ENCODE results near the gene MAP3K5. TPM values are rescaled to one million over a fixed set of nuclear protein-coding genes. Genes with fewer than 3 reads are reported as not detected.

MAP3K5 gene
- total and polyA plus RNA-seq, 2 of the 8 experiments (the other 6 are each of a cell fraction or from before 2014, with no cell fraction given) = 0.63 to 2.6 TPM

DNA sequence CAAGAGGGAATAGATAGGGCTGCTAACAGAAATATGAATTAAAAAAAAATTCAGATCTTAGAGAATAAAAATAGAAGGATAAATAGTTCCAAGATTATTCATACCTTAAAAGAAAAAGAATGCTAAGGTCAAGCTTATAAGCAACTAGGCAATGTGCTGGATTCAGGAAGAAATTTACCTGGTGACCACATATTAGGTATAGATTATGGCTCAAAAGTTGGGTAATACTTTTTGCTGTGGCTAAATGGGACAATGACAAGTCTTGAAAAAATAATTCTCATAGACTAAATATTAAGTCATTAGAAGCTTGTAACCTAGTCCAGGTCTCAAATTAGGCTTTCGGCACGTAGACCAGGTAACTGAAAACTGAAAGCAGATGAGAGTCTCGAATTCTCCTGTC, 17.2 kb downstream of the MAP3K5 start (continued):
- TF ChIP-seq, protein P1, sequence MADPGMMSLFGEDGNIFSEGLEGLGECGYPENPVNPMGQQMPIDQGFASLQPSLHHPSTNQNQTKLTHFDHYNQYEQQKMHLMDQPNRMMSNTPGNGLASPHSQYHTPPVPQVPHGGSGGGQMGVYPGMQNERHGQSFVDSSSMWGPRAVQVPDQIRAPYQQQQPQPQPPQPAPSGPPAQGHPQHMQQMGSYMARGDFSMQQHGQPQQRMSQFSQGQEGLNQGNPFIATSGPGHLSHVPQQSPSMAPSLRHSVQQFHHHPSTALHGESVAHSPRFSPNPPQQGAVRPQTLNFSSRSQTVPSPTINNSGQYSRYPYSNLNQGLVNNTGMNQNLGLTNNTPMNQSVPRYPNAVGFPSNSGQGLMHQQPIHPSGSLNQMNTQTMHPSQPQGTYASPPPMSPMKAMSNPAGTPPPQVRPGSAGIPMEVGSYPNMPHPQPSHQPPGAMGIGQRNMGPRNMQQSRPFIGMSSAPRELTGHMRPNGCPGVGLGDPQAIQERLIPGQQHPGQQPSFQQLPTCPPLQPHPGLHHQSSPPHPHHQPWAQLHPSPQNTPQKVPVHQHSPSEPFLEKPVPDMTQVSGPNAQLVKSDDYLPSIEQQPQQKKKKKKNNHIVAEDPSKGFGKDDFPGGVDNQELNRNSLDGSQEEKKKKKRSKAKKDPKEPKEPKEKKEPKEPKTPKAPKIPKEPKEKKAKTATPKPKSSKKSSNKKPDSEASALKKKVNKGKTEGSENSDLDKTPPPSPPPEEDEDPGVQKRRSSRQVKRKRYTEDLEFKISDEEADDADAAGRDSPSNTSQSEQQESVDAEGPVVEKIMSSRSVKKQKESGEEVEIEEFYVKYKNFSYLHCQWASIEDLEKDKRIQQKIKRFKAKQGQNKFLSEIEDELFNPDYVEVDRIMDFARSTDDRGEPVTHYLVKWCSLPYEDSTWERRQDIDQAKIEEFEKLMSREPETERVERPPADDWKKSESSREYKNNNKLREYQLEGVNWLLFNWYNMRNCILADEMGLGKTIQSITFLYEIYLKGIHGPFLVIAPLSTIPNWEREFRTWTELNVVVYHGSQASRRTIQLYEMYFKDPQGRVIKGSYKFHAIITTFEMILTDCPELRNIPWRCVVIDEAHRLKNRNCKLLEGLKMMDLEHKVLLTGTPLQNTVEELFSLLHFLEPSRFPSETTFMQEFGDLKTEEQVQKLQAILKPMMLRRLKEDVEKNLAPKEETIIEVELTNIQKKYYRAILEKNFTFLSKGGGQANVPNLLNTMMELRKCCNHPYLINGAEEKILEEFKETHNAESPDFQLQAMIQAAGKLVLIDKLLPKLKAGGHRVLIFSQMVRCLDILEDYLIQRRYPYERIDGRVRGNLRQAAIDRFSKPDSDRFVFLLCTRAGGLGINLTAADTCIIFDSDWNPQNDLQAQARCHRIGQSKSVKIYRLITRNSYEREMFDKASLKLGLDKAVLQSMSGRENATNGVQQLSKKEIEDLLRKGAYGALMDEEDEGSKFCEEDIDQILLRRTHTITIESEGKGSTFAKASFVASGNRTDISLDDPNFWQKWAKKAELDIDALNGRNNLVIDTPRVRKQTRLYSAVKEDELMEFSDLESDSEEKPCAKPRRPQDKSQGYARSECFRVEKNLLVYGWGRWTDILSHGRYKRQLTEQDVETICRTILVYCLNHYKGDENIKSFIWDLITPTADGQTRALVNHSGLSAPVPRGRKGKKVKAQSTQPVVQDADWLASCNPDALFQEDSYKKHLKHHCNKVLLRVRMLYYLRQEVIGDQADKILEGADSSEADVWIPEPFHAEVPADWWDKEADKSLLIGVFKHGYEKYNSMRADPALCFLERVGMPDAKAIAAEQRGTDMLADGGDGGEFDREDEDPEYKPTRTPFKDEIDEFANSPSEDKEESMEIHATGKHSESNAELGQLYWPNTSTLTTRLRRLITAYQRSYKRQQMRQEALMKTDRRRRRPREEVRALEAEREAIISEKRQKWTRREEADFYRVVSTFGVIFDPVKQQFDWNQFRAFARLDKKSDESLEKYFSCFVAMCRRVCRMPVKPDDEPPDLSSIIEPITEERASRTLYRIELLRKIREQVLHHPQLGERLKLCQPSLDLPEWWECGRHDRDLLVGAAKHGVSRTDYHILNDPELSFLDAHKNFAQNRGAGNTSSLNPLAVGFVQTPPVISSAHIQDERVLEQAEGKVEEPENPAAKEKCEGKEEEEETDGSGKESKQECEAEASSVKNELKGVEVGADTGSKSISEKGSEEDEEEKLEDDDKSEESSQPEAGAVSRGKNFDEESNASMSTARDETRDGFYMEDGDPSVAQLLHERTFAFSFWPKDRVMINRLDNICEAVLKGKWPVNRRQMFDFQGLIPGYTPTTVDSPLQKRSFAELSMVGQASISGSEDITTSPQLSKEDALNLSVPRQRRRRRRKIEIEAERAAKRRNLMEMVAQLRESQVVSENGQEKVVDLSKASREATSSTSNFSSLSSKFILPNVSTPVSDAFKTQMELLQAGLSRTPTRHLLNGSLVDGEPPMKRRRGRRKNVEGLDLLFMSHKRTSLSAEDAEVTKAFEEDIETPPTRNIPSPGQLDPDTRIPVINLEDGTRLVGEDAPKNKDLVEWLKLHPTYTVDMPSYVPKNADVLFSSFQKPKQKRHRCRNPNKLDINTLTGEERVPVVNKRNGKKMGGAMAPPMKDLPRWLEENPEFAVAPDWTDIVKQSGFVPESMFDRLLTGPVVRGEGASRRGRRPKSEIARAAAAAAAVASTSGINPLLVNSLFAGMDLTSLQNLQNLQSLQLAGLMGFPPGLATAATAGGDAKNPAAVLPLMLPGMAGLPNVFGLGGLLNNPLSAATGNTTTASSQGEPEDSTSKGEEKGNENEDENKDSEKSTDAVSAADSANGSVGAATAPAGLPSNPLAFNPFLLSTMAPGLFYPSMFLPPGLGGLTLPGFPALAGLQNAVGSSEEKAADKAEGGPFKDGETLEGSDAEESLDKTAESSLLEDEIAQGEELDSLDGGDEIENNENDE (IDR thresholded peaks at IDR 0.05; ENCODE audit: insufficient replicate concordance, low read length) = no peak
- no peak for TF ChIP-seq YY1 (IDR thresholded peaks at IDR 0.05; ENCODE audit: low read depth, low read length)
- no peak for TF ChIP-seq ZNF274 (IDR thresholded peaks at IDR 0.05; ENCODE audit: borderline replicate concordance, extremely low read depth, low read length)
- no peak for TF ChIP-seq CTBP2 (IDR thresholded peaks at IDR 0.05; ENCODE audit: borderline replicate concordance, insufficient read depth, insufficient read length, low read length)
- TF ChIP-seq SIN3A (conservative IDR thresholded peaks at IDR 0.05 in 1 of 2, IDR thresholded peaks at IDR 0.05 in 1 of 2; ENCODE audit: low read depth in 1 of 2, low read length in 2 of 2) = no peak

Measured in H1 (cell line).